Stimulated activated CD4-positive, alpha-beta T cell treated with anti-CD3 and anti-CD28 coated beads, Interleukin-4, amount 100 ng/mL, for 4 hours (primary cell): ENCODE results near the gene F5.

ENCODE experiments used
- DNase-seq, 2 experiments: peaks; one replicate each; pipeline ENCODE4 v3.0.0-alpha.2; 2020

The F5 gene

GRCh38 chr1:169475806-169476387, 110.4 kb downstream of the F5 start:
- no peak for DNase-seq

GRCh38 chr1:169474302-169474995, 111.8 kb downstream of the F5 start:
- DNase-seq: no peak

- DNase-seq: no peak
These were observed 112.9 kb downstream of the F5 start for GRCh38 chr1:169473347-169473746.

GRCh38 chr1:169472738-169473137, 113.5 kb downstream of the F5 start:
- DNase-seq: no peak

GRCh38 chr1:169468982-169469381, 117.3 kb downstream of the F5 start:
- no peak for DNase-seq

- no peak for DNase-seq
These were observed 119.7 kb downstream of the F5 start for GRCh38 chr1:169466259-169467230.

- DNase-seq: no peak
These were observed 121.0 kb downstream of the F5 start for GRCh38 chr1:169465281-169465680.
